ENCODE data around the gene CAMKMT. TPM values are rescaled to one million over a fixed set of nuclear protein-coding genes. Genes with fewer than 3 reads are reported as not detected.

CAMKMT gene
- polyA plus RNA-seq, 3 donors from 2014 or later, result 11.7 to 19.5 (median 12.4) TPM

GRCh38 chr2:44519026-44519425 lies 157.3 kb downstream of the CAMKMT start:
- Mint-ChIP-seq H3K9me3 (peaks cover 9 to 14% (median 10%) of the 10 kb centered on the region in 6 donors), H3K36me3 (peaks cover 6 to 17% (median 11%) of the 10 kb centered on the region in 3 donors), H3K27ac (no peak overlapping the region), H3K27me3 (ENCODE audit: low read depth in 3 of 3) (peaks cover 0 to 3% (median 0%) of the 10 kb centered on the region in 3 donors), H3K4me1 (no peaks in the 10 kb centered on the region), H3K4me3 (no peak overlapping the region)
- no peak for DNase-seq

- H3K9me3 Mint-ChIP-seq, result peaks cover 9 to 14% (median 10%) of the 10 kb centered on the region in 6 donors
- no peak overlapping the region for H3K4me3 Mint-ChIP-seq
- peaks cover 0 to 3% (median 0%) of the 10 kb centered on the region in 3 donors for H3K27me3 Mint-ChIP-seq (ENCODE audit: low read depth in 3 of 3)
- H3K27ac Mint-ChIP-seq, result no peak overlapping the region
- no peaks in the 10 kb centered on the region for H3K4me1 Mint-ChIP-seq
- DNase-seq, result no peak
- H3K36me3 Mint-ChIP-seq, result peaks cover 12 to 21% (median 17%) of the 10 kb centered on the region in 3 donors
These were observed 161.1 kb downstream of the CAMKMT start for GRCh38 chr2:44522846-44523245.

DNA sequence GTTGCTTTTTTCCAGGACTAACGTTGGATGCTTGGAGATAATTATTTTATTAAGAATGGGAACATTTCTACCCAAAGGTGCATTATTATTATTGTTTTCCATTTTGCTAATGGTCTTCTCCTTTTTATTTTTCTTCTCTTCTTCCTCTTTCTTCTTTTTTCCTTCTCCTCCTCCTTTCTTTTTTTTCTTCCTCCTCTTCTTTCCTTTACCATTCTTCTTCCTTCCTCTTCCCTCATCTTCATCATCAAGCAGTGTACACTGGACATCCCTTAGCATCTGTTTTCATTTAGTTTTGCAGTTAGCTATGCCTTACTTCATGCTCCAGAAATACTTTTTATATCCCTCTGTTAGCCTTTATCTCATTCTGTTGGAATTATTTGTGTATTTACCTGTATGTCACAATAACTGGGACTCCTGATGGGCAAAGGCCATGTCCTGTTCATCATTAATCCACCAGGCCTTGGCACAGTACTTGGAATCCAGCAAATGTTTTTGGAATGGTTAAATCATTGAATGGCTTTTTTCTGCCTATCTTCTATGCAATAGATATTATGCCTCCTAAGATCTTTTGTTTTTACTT lies 162.7 kb downstream of the CAMKMT start:
- Mint-ChIP-seq H3K36me3 (peaks cover 16 to 20% (median 17%) of the 10 kb centered on the region in 3 donors), H3K4me3 (no peak overlapping the region), H3K9me3 (peaks cover 9 to 14% (median 10%) of the 10 kb centered on the region in 6 donors), H3K4me1 (no peaks in the 10 kb centered on the region), H3K27me3 (ENCODE audit: low read depth in 3 of 3) (peaks cover 0 to 3% (median 0%) of the 10 kb centered on the region in 3 donors), H3K27ac (no peak overlapping the region)
- no peak for DNase-seq

DNA sequence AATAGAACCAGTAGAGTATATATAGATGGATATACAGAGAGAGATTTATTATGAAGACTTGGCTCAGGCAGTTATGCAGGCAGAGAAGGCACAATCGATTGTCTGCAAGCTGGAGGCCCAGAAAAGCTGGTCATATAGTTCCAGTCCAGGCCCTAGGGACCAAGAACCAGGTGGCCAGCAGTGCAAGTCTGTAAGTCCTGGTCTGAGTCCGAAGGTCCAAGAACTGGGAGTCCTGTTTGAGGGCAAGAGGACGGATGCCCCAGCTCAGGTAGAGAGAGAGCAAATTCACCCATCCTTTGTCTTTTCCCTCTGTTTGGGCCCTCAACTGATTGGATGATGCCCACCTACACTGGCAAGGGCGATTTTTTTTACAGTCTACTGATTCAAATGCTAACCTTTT lies 164.6 kb downstream of the CAMKMT start:
- Mint-ChIP-seq H3K4me1 (no peaks in the 10 kb centered on the region), H3K9me3 (peaks cover 6 to 11% (median 9%) of the 10 kb centered on the region in 6 donors), H3K27ac (no peak overlapping the region), H3K36me3 (peaks cover 12 to 16% (median 13%) of the 10 kb centered on the region in 3 donors), H3K4me3 (no peak overlapping the region), H3K27me3 (ENCODE audit: low read depth in 3 of 3) (peaks cover 0 to 3% (median 0%) of the 10 kb centered on the region in 3 donors)
- no peak for DNase-seq

DNA sequence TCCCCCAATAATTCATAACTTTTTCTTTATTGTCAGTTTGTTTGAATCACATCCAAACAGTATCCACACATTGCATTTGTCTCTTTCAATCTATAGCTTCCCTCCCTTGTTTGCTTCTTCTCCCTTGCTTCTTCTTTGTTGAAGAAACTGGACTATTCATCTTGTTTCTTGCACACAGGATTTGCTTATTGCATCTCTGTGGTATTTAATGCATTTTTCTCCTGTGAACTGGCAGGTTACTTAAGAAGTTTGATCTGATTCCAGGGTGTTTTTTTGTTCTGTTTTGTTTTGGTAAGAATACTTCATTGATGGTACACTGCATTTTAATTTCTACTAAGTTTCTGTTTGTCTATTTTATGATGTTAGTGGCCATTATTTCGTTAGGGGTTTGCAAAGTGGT lies 166.8 kb downstream of the CAMKMT start:
- no peaks in the 10 kb centered on the region for H3K4me1 Mint-ChIP-seq
- H3K36me3 Mint-ChIP-seq, result peaks cover 9 to 19% (median 10%) of the 10 kb centered on the region in 3 donors
- no peak overlapping the region for H3K4me3 Mint-ChIP-seq
- H3K27ac Mint-ChIP-seq, result no peak overlapping the region
- H3K9me3 Mint-ChIP-seq, result no peaks in the 10 kb centered on the region
- peaks cover 0 to 3% (median 0%) of the 10 kb centered on the region in 3 donors for H3K27me3 Mint-ChIP-seq (ENCODE audit: low read depth in 3 of 3)
- no peak for DNase-seq

- DNase-seq, result no peak
- Mint-ChIP-seq H3K4me1 (no peaks in the 10 kb centered on the region), H3K27ac (no peak overlapping the region), H3K27me3 (ENCODE audit: low read depth in 3 of 3) (no peaks in the 10 kb centered on the region), H3K4me3 (no peak overlapping the region), H3K9me3 (no peaks in the 10 kb centered on the region), H3K36me3 (peaks cover 11 to 20% (median 13%) of the 10 kb centered on the region in 3 donors)
These were observed 167.7 kb downstream of the CAMKMT start for GRCh38 chr2:44529448-44529847.

DNA sequence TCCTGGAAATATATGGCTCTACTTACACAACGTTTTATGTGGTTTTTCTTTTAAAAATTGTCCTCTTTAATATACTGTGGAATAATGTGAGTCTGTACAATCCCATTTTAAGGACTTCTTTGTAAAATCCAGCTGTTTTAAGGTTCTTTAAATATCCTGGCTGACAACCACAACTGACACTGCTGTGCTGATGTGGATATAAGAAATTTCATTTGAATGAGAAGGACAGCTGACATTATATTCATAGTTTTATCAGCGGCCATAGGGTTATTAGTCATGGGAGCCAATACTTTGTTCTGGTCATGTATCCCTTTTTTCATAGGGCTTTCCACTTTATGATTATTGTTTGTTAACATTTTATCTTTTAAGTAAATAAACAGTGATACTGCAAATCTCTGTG lies 169.5 kb downstream of the CAMKMT start:
- Mint-ChIP-seq H3K4me3 (no peak overlapping the region), H3K36me3 (peaks cover 9 to 15% (median 13%) of the 10 kb centered on the region in 3 donors), H3K4me1 (no peaks in the 10 kb centered on the region)

GRCh38 chr2:44532031-44532430 lies 170.3 kb downstream of the CAMKMT start:
- no peak for DNase-seq
- peaks cover 9 to 15% (median 13%) of the 10 kb centered on the region in 3 donors for H3K36me3 Mint-ChIP-seq
- no peaks in the 10 kb centered on the region for H3K4me1 Mint-ChIP-seq
- H3K27ac Mint-ChIP-seq, result no peak overlapping the region
- no peaks in the 10 kb centered on the region for H3K9me3 Mint-ChIP-seq
- H3K27me3 Mint-ChIP-seq (ENCODE audit: low read depth in 3 of 3), result no peaks in the 10 kb centered on the region
- H3K4me3 Mint-ChIP-seq, result no peak overlapping the region

More for the DNA sequence above, 169.5 kb downstream of the CAMKMT start:
- Mint-ChIP-seq H3K27me3 (ENCODE audit: low read depth in 3 of 3) (no peaks in the 10 kb centered on the region), H3K9me3 (no peaks in the 10 kb centered on the region), H3K27ac (no peak overlapping the region)
- no peak for DNase-seq

DNA sequence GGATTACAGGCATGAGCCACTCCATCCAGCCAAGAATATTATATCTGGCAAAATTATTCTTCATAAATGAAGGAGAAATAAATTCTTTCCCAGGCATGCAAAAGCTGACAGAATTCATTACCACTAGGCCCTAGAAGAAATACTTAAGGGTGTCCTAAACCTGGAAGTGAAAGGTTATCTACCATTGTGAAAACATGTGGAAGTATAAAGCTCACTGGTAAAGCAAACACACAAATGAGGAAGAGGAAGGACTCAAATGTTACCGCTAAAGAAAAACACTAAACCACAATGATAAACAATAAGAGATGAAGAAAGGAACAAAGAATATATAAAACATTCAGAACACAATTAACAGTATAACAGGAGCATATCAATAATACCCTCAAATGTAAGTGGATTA lies 171.8 kb downstream of the CAMKMT start:
- Mint-ChIP-seq H3K9me3 (no peaks in the 10 kb centered on the region), H3K27me3 (ENCODE audit: low read depth in 3 of 3) (no peaks in the 10 kb centered on the region), H3K36me3 (peaks cover 9 to 15% (median 13%) of the 10 kb centered on the region in 3 donors), H3K27ac (no peak overlapping the region), H3K4me1 (no peaks in the 10 kb centered on the region), H3K4me3 (no peak overlapping the region)
- no peak for DNase-seq

- H3K4me3 Mint-ChIP-seq, result no peak overlapping the region
- H3K27me3 Mint-ChIP-seq (ENCODE audit: low read depth in 3 of 3), result no peaks in the 10 kb centered on the region
- H3K27ac Mint-ChIP-seq, result no peak overlapping the region
- no peaks in the 10 kb centered on the region for H3K4me1 Mint-ChIP-seq
- H3K36me3 Mint-ChIP-seq, result peaks cover 9 to 13% (median 12%) of the 10 kb centered on the region in 3 donors
- H3K9me3 Mint-ChIP-seq, result no peaks in the 10 kb centered on the region
- no peak for DNase-seq
These were observed 173.6 kb downstream of the CAMKMT start for GRCh38 chr2:44535376-44535775.

DNA sequence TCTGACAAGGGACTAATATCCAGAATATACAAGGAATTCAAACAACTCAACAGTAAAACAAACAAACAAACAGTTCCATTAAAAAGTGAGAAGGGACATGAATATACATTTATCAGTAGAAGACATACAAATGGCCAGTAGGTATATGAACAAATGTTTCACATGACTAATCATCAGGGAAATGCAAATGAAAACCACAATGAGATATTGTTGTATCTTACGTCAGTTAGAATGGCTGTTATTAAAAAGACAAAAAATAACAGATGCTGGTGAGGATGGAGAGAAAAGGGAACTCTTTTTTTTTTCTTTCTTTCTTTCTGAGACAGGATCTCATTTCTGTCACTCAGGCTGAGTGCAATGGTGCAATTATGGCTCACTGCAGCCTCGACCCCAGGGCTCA lies 175.5 kb downstream of the CAMKMT start:
- H3K27ac Mint-ChIP-seq, result no peak overlapping the region
- H3K9me3 Mint-ChIP-seq, result no peaks in the 10 kb centered on the region
- H3K4me1 Mint-ChIP-seq, result no peaks in the 10 kb centered on the region
- H3K36me3 Mint-ChIP-seq, result peaks cover 8 to 13% (median 8%) of the 10 kb centered on the region in 3 donors
- H3K27me3 Mint-ChIP-seq (ENCODE audit: low read depth in 3 of 3), result no peaks in the 10 kb centered on the region
- no peak for DNase-seq
- H3K4me3 Mint-ChIP-seq, result no peak overlapping the region

GRCh38 chr2:44542520-44542919 lies 180.8 kb downstream of the CAMKMT start:
- Mint-ChIP-seq H3K9me3 (no peaks in the 10 kb centered on the region), H3K27me3 (ENCODE audit: low read depth in 3 of 3) (peaks cover 0 to 2% (median 0%) of the 10 kb centered on the region in 3 donors), H3K36me3 (no peaks in the 10 kb centered on the region), H3K27ac (no peak overlapping the region), H3K4me3 (no peak overlapping the region), H3K4me1 (peaks cover 0 to 2% of the 10 kb centered on the region in 2 donors)
- no peak for DNase-seq

DNA sequence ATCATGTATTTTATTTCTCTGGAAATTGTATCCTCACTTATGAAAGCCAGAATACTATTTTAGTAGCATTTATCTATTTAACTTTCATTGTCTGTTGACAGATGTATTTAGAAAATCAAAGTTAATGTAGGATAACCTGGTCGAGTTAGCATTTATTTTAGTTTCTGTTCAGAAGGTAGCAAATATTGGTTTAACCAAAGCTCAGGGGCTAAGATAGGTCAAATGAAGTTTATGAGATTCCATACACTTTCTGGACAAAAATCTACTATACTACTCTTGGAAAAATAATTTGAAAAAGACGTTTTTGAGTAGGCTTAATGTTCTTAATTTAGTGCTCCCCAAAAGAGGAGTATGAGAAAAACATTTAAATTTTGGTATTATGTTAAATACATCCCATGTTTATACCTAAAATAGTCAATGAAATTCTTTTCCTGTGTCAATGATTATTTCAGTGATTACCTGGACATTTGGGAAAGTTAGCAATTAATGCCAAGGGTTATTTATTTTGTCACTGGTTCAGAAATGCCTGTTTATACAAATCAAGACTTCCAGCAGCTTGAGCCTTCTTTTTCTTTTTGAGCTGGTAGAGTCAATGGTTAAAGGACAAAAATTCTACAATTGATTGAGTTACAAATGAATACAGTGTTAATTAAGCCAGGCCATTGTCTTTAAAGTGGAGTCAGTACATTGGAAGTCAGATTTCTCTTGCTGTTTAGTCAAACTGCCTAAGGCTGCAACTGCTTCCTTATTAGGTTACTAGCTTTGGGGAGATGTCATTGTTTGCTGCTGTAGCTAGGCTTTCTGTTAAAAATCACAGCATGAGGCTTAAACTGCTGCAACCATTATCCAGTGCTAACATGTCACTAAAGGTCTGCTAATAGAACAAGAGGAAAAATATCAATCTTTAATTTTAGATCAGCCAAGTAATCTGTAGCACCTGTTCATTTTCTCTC lies 182.3 kb downstream of the CAMKMT start:
- no peak overlapping the region for H3K27ac Mint-ChIP-seq
- peaks cover 0 to under 1% (median 0%) of the 10 kb centered on the region in 3 donors for H3K36me3 Mint-ChIP-seq
- peaks cover 0 to 3% of the 10 kb centered on the region in 2 donors for H3K4me1 Mint-ChIP-seq
- no peak overlapping the region for H3K4me3 Mint-ChIP-seq
- DNase-seq, result no peak
- peaks cover 0 to 2% (median 0%) of the 10 kb centered on the region in 3 donors for H3K27me3 Mint-ChIP-seq (ENCODE audit: low read depth in 3 of 3)
- H3K9me3 Mint-ChIP-seq, result no peaks in the 10 kb centered on the region

GRCh38 chr2:44545005-44545404 lies 183.3 kb downstream of the CAMKMT start:
- H3K27ac Mint-ChIP-seq, result no peak overlapping the region

More at GRCh38 chr2:44545005-44545404, 183.3 kb downstream of the CAMKMT start:
- Mint-ChIP-seq H3K4me1 (peaks cover 0 to 3% of the 10 kb centered on the region in 2 donors), H3K27me3 (ENCODE audit: low read depth in 3 of 3) (peaks cover 0 to 2% (median 0%) of the 10 kb centered on the region in 3 donors), H3K36me3 (peaks cover 0 to 7% (median 3%) of the 10 kb centered on the region in 3 donors), H3K4me3 (no peak overlapping the region), H3K9me3 (no peaks in the 10 kb centered on the region)
- DNase-seq, result no peak
